ENCODE results near the gene RAI14.

RAI14 gene

DNA sequence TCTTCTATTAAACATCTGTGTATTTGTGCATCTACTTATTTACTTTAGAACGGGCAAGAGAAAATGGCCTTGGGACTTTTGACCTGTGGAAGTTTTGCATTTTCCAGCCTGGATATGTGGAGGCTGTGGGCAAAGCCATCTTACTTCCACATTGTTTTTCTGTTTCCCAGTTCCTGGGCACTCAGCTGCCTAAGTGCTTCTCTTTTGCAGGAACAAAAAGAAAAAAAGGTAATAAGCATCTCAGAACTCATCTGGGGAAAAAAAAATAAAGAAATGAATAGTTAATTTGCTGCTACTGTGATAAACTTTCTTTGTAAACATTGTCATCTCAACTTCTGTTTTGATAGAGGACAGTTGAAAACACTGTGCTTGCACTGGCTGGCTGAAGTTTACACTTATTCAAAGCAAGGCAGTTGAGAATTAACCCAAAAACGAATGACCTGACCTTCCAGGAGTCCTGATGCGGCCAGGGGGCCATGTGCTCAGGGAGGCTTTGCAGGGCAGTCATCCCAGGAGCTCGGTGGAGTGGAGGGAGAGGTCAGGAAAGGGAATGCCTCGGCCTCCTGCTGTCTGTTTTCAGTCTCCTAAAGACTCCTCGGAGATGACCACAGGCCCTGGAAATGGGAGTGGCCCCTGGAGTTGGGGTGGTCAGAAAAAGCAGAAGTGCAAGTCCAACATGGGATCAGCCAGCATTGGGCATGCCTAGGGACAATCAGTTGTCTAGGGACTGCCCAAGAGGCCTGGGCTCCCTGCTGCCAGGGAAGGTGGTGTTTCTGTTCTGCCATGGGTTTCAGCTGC, 75.5 kb downstream of the RAI14 start:
- Histone ChIP-seq H3K9me3 (ENCODE audit: control insufficient read depth, low read length) (peaks cover 2% of the 10 kb centered on the region), H3K4me1 (ENCODE audit: control insufficient read depth, insufficient read depth, low read length, poor library complexity, severe bottlenecking) (peaks cover 7% of the 10 kb centered on the region), H3K4me3 (ENCODE audit: extremely low read depth, insufficient read depth, low read length, poor library complexity, severe bottlenecking) (no peak overlapping the region), H3K27ac (ENCODE audit: low read depth, low read length, severe bottlenecking) (no peak overlapping the region), H3K36me3 (ENCODE audit: control insufficient read depth, insufficient read depth, low read length) (peaks cover 47% of the 10 kb centered on the region)
- 67% methylated on average over 4 to 5 of the region's 6 CpGs for WGBS, 2 experiments (ENCODE audit: insufficient coverage in 2 of 2)

DNA sequence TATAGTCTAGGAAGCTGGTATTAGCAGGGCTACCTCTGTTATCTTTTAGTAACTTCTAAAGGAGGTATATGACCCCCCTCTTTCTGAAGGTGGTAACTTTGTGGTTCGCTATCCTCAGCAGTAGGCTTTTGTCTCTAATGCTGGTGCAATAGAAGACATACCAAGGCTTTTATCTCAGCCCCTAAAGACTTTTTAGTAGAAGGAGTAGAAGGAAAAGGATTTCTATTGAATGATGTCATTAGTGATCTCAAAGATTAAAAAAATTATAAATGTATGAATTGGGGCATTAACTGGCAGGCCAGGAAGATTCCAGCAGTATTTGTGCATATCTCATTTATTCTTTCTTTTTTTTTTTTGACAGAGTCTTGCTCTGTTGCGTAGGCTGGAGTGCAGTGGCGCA, 78.2 kb downstream of the RAI14 start:
- Histone ChIP-seq H3K4me3 (ENCODE audit: extremely low read depth, insufficient read depth, low read length, poor library complexity, severe bottlenecking) (no peak overlapping the region), H3K27ac (ENCODE audit: low read depth, low read length, severe bottlenecking) (no peak overlapping the region)
- 100% methylated on average over 2 to 3 of the region's 3 CpGs for WGBS, 2 experiments (ENCODE audit: insufficient coverage in 2 of 2)

DNA sequence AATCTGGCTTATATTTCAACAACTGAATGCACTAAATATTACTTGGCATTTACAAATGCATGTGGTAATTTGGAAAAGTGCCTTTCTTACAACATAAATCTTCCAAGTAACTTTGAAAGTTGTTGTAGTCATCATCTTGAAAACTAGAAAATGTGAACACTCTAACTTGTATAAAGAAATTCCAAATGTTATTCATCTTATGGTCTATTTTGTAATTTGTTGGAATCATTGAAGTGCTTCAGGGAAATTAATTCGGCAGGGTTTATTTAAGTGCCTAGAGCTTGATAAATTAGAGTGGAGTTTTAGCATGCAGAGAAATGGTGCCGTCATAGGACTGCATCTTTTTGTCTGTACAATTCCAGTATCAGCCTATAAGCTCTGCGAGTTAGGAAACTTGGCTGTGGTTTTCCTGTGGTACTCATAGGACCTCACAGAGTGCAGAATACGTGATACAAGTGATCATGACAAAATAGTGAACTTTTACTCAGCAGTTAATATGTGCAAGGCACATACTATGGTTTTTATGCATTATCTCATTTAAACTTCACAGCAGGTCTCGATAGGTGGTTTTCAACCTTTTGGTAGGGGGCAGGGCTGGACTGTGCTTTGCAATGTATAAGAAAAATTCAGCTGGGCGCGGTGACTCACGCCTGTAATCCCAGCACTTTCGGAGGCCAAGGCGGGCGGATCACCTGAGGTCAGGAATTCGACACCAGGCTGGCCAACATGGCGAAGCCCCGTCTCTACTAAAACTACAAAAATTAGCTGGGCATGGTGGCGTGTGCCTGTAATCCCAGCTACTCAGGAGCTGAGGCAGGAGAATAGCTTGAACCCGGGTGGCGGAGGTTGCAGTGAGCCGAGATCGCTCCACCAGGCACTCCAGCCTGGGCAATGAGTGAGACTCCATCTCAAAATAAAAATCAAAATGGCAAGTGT, 79.6 kb downstream of the RAI14 start:
- H3K4me1 ChIP-seq (ENCODE audit: control insufficient read depth, insufficient read depth, low read length, poor library complexity, severe bottlenecking): peaks cover 7% of the 10 kb centered on the region
- H3K4me3 ChIP-seq (ENCODE audit: extremely low read depth, insufficient read depth, low read length, poor library complexity, severe bottlenecking): no peak overlapping the region
- no peak overlapping the region for H3K27ac ChIP-seq (ENCODE audit: low read depth, low read length, severe bottlenecking)
- H3K9me3 ChIP-seq (ENCODE audit: control insufficient read depth, low read length): no peaks in the 10 kb centered on the region
- 95 to 99% methylated on average over 15 to 17 of the region's 19 CpGs for WGBS, 2 experiments (ENCODE audit: insufficient coverage in 2 of 2)
- peaks cover 31% of the 10 kb centered on the region for H3K36me3 ChIP-seq (ENCODE audit: control insufficient read depth, insufficient read depth, low read length)

More for the DNA sequence above, 78.2 kb downstream of the RAI14 start:
- Histone ChIP-seq H3K9me3 (ENCODE audit: control insufficient read depth, low read length) (no peaks in the 10 kb centered on the region), H3K4me1 (ENCODE audit: control insufficient read depth, insufficient read depth, low read length, poor library complexity, severe bottlenecking) (peaks cover 7% of the 10 kb centered on the region), H3K36me3 (ENCODE audit: control insufficient read depth, insufficient read depth, low read length) (peaks cover 31% of the 10 kb centered on the region)

DNA sequence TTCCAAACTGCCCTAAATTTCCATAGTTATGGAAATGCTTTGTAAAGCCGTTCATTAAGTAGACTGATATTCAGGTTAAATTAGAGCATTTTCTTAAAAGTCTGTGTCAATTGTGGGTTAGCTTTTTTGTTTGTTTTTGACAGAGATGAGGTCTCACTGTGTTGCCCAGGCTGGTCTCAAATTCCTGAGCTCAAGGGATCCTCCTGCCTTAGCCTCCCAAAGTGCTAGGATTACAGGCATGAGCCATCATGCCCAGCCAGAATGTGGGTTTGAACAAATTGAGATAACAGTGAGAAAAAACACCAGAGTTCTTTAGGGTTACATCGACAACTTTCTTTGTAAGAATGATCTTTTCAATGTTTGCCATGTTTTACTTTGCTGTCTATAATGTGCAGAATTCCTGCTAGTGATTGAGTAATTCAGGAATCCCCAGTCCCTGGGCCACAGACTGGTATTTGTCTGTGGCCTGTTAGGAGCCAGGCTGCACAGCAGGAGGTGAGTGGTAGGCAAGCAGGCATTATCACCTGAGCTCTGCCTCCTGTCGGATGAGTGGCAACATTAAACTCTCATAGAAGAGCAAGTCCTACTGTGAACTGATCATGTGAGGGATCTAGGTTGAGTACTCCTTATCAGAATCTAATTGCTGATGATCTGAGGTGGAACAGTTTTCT, 80.5 kb downstream of the RAI14 start:
- H3K9me3 ChIP-seq (ENCODE audit: control insufficient read depth, low read length): no peaks in the 10 kb centered on the region
- peaks cover 36% of the 10 kb centered on the region for H3K36me3 ChIP-seq (ENCODE audit: control insufficient read depth, insufficient read depth, low read length)
- H3K4me1 ChIP-seq (ENCODE audit: control insufficient read depth, insufficient read depth, low read length, poor library complexity, severe bottlenecking): peaks cover 5% of the 10 kb centered on the region
- H3K4me3 ChIP-seq (ENCODE audit: extremely low read depth, insufficient read depth, low read length, poor library complexity, severe bottlenecking): no peak overlapping the region
- H3K27ac ChIP-seq (ENCODE audit: low read depth, low read length, severe bottlenecking): no peak overlapping the region
- WGBS, 2 experiments (ENCODE audit: insufficient coverage in 2 of 2): 88 to 100% methylated on average over 2 of the region's 3 CpGs

DNA sequence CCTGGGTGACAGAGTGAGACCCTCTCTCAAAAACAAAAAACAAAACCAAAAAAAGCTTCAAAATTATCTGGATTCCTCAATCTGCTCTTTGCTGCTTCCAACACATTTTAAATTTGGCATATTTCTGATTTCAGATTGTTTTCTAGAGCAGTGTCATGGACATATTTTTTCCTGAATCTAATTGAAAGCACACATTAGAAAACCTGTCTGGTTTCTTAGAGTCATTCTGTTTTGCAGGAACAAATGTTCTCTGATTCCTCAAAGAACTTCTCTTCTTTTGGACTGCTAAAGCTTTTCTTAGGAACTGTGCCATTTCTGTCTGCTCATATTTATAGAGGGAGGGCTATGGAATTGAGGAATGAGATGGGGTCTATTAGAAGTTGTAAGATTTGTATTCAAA, 81.6 kb downstream of the RAI14 start:
- Histone ChIP-seq H3K4me1 (ENCODE audit: control insufficient read depth, insufficient read depth, low read length, poor library complexity, severe bottlenecking) (peaks cover 5% of the 10 kb centered on the region), H3K36me3 (ENCODE audit: control insufficient read depth, insufficient read depth, low read length) (peaks cover 35% of the 10 kb centered on the region), H3K9me3 (ENCODE audit: control insufficient read depth, low read length) (no peaks in the 10 kb centered on the region), H3K4me3 (ENCODE audit: extremely low read depth, insufficient read depth, low read length, poor library complexity, severe bottlenecking) (no peak overlapping the region), H3K27ac (ENCODE audit: low read depth, low read length, severe bottlenecking) (no peak overlapping the region)

DNA sequence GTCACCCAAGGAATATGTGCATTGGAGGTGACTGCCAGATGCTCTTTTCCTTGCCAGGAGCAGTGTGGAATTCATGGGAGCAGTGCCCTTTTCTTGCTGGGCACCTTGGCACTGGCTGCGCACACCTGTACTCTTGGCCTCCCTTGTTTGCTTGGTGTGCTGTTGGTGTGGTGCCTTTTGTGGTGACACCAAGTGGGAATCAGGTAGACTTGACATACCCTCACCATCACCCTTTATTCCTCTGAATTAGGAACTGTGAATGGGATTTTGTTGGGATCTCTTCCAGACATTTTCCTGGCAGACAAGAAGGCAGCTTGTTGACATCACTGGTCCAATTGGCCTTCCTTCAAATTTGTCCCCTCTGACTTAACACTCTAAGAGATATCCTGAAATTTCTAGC, 82.3 kb downstream of the RAI14 start:
- Histone ChIP-seq H3K4me3 (ENCODE audit: extremely low read depth, insufficient read depth, low read length, poor library complexity, severe bottlenecking) (no peak overlapping the region), H3K36me3 (ENCODE audit: control insufficient read depth, insufficient read depth, low read length) (peaks cover 36% of the 10 kb centered on the region), H3K4me1 (ENCODE audit: control insufficient read depth, insufficient read depth, low read length, poor library complexity, severe bottlenecking) (peaks cover 8% of the 10 kb centered on the region), H3K9me3 (ENCODE audit: control insufficient read depth, low read length) (no peaks in the 10 kb centered on the region), H3K27ac (ENCODE audit: low read depth, low read length, severe bottlenecking) (no peak overlapping the region)
- no CpG with 5 or more reads among the region's 1 CpG for WGBS, 2 experiments (ENCODE audit: insufficient coverage in 2 of 2)

DNA sequence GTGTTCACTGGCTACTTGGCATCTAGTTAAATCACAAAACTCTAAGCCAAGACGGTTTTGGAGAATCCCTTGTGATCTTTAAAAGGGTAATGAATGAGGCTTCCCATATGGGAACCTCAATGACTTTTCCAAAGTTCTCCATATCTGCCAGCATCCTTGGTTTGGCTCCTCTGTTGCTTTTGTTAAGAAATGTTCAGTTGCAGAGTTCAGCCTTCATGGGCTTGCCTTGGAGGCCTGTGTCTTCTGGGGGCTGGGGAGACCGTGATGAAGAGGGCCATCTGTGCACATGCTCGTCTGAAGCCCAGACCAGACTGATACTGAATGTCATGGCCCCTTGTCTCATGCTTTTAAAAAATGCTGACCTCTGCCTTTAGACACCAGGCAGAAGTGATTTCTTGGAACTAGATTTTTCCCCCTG, 84.3 kb downstream of the RAI14 start:
- 80 to 90% methylated on average over 2 to 3 of the region's 3 CpGs for WGBS, 2 experiments (ENCODE audit: insufficient coverage in 2 of 2)
- Histone ChIP-seq H3K4me1 (ENCODE audit: control insufficient read depth, insufficient read depth, low read length, poor library complexity, severe bottlenecking) (peaks cover 14% of the 10 kb centered on the region), H3K36me3 (ENCODE audit: control insufficient read depth, insufficient read depth, low read length) (peaks cover 34% of the 10 kb centered on the region), H3K9me3 (ENCODE audit: control insufficient read depth, low read length) (no peaks in the 10 kb centered on the region), H3K27ac (ENCODE audit: low read depth, low read length, severe bottlenecking) (no peak overlapping the region), H3K4me3 (ENCODE audit: extremely low read depth, insufficient read depth, low read length, poor library complexity, severe bottlenecking) (no peak overlapping the region)

DNA sequence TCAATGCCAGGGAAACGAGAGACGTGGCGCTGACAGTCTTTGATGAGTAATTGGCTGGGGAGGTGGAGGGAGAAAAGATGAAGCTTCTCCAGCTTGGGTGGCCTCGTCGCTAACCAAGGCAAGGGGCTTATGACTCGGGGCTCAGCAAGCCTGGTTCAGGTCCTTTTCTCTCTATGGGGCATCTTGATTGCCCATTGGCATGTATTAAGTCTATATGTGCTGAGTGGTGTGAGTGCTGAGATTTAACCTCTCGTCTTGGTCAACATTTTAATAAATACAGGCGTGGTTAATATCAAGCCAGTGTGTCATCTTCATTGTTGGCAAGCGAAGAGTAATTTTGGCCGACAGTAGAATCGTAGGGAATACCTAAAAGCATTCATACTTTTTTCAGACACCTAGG, 85.9 kb downstream of the RAI14 start:
- 95 to 97% methylated on average over 9 to 11 of the region's 11 CpGs for WGBS, 2 experiments (ENCODE audit: insufficient coverage in 2 of 2)
- Histone ChIP-seq H3K4me1 (ENCODE audit: control insufficient read depth, insufficient read depth, low read length, poor library complexity, severe bottlenecking) (peaks cover 9% of the 10 kb centered on the region), H3K4me3 (ENCODE audit: extremely low read depth, insufficient read depth, low read length, poor library complexity, severe bottlenecking) (no peak overlapping the region), H3K36me3 (ENCODE audit: control insufficient read depth, insufficient read depth, low read length) (peaks cover 34% of the 10 kb centered on the region), H3K9me3 (ENCODE audit: control insufficient read depth, low read length) (no peaks in the 10 kb centered on the region), H3K27ac (ENCODE audit: low read depth, low read length, severe bottlenecking) (no peak overlapping the region)

DNA sequence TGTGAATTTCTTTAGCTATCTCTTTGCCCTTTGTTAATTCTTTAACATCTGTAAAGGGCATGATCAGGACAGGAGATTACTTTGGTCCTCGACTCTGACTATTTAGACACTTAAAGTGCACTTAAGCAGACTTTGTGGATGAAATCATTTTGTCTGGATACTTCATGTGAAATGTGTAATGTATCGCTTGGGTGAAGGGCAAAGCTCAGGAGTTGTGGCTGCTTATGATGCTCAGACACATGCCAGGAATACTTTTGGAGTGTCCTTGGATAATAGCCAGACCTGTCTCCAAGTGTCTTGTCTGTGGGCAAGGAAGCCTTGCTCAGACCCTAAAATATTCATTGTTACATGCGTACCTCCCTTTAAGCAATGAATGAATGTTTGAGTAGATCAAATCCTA, 87.8 kb downstream of the RAI14 start:
- peaks cover 29% of the 10 kb centered on the region for H3K36me3 ChIP-seq (ENCODE audit: control insufficient read depth, insufficient read depth, low read length)
- peaks cover 9% of the 10 kb centered on the region for H3K4me1 ChIP-seq (ENCODE audit: control insufficient read depth, insufficient read depth, low read length, poor library complexity, severe bottlenecking)
- H3K27ac ChIP-seq (ENCODE audit: low read depth, low read length, severe bottlenecking): no peak overlapping the region
- no peak overlapping the region for H3K4me3 ChIP-seq (ENCODE audit: extremely low read depth, insufficient read depth, low read length, poor library complexity, severe bottlenecking)
- 95 to 100% methylated on average over 2 to 3 of the region's 3 CpGs for WGBS, 2 experiments (ENCODE audit: insufficient coverage in 2 of 2)
- H3K9me3 ChIP-seq (ENCODE audit: control insufficient read depth, low read length): no peaks in the 10 kb centered on the region

DNA sequence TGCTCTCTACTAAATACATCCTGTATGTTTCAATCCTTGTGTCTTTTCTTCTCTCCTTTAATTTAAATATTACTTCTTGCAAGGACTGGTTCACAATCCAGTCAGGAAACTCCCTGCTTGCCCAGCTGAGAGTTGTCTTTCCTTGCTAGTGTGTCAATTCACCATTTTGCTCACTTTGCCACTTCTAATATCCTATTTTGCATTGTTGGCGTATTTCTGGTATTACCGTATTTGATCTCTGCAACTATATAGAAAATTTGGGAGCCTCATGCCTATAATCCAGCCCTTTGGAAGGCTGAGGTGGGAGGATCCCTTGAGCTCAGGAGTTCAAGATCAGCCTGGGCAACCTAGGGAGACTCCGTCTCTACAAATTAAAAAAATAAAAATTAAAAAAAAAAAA, 92.3 kb downstream of the RAI14 start:
- Histone ChIP-seq H3K27ac (ENCODE audit: low read depth, low read length, severe bottlenecking) (no peak overlapping the region), H3K4me1 (ENCODE audit: control insufficient read depth, insufficient read depth, low read length, poor library complexity, severe bottlenecking) (peaks cover 5% of the 10 kb centered on the region)
- WGBS, 2 experiments (ENCODE audit: insufficient coverage in 2 of 2): no CpG with 5 or more reads among the region's 3 CpGs

More for the DNA sequence above, 92.3 kb downstream of the RAI14 start:
- Histone ChIP-seq H3K9me3 (ENCODE audit: control insufficient read depth, low read length) (no peaks in the 10 kb centered on the region), H3K36me3 (ENCODE audit: control insufficient read depth, insufficient read depth, low read length) (peaks cover 27% of the 10 kb centered on the region), H3K4me3 (ENCODE audit: extremely low read depth, insufficient read depth, low read length, poor library complexity, severe bottlenecking) (no peak overlapping the region)

Data from mesodermal cell (in vitro differentiated cells).